DOHH2 (cell line): ENCODE data around the gene SERPINA9.
A peak's percentile ranks its signal among the peaks of the same experiment; 100 is the strongest.

Experiments used
- EZH2phosphoT487 ChIP-seq: fragments of 200-600 bp; sonication (generic); IDR thresholded peaks from 2 replicates; pipeline ENCODE4 v1.6.1; 2017; ENCODE audit warnings: borderline replicate concordance, mild to moderate bottlenecking, antibody characterized with exemption, low read length, moderate library complexity, mixed read lengths
- TF ChIP-seq, protein P1 (sequence below): fragments of 200-600 bp; sonication (generic); IDR thresholded peaks from one replicate; pipeline ENCODE4 v1.5.1; 2014; ENCODE audit warnings: antibody characterized with exemption, mild to moderate bottlenecking, low read depth, low read length; ENCODE audit not compliant: poor library complexity, severe bottlenecking

DNA sequence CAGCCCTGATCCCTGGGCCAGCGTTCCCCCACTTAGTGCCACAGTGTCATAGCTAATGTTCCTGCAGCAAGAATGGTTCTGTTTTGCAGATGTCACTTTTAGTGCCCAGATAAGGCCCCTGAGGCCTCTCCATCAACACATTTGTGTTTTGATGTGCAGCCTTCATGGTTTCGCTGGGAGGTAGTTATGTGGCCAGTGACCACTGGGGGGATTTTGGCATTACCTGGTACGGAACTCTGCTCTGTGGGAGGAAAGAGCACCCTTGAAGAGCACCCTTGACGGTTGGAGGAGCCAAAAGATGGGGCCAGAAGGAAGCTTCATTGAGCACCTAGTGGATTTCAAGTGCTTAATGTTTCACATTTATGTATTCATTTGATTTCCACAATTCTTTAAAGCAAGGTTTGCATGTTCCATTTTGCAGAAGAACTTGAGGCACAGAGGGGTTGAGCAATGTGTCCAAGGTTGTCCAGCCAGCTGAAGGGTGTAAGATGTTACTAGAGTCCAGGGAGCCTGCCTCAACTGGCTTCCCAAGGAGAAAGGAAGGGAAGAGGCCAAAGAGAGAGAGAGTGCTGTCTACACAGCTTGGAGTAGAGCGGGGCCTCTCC is 36.4 kb downstream of the SERPINA9 start:
- TF ChIP-seq, protein P1, sequence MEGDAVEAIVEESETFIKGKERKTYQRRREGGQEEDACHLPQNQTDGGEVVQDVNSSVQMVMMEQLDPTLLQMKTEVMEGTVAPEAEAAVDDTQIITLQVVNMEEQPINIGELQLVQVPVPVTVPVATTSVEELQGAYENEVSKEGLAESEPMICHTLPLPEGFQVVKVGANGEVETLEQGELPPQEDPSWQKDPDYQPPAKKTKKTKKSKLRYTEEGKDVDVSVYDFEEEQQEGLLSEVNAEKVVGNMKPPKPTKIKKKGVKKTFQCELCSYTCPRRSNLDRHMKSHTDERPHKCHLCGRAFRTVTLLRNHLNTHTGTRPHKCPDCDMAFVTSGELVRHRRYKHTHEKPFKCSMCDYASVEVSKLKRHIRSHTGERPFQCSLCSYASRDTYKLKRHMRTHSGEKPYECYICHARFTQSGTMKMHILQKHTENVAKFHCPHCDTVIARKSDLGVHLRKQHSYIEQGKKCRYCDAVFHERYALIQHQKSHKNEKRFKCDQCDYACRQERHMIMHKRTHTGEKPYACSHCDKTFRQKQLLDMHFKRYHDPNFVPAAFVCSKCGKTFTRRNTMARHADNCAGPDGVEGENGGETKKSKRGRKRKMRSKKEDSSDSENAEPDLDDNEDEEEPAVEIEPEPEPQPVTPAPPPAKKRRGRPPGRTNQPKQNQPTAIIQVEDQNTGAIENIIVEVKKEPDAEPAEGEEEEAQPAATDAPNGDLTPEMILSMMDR = peak; percentile 32
- no peak for TF ChIP-seq EZH2phosphoT487
